Calu3 (cell line): ENCODE results near the gene GHRHR. TPM values are rescaled to one million over a fixed set of nuclear protein-coding genes. Genes with fewer than 3 reads are reported as not detected.

Source experiments
- BruUV-seq: library from RNA; stranded (reverse); fragments of 400-500 nt; replicated peaks from 2 replicates; lab custom pipeline; 2021; lab: Mats Ljungman, UMichigan
- CTCF ChIA-PET: fragments of 300-600 bp; sonication (Branson Sonifier 250); formaldehyde crosslinking; loops from one replicate; lab custom pipeline; 2022; ENCODE audit warnings: antibody characterized with exemption; lab: Charles Lee
- DNase-seq: peaks from one replicate; pipeline ENCODE4 v3.0.0; 2022
- H3K27ac Mint-ChIP-seq: one replicate; pipeline ENCODE4 v1.8.0; 2022; ENCODE audit warnings: mixed read lengths; ENCODE audit not compliant: unreplicated experiment
- H3K27me3 Mint-ChIP-seq: one replicate; pipeline ENCODE4 v1.8.0; 2022; ENCODE audit warnings: mixed read lengths; ENCODE audit not compliant: unreplicated experiment
- H3K36me3 Mint-ChIP-seq: one replicate; pipeline ENCODE4 v1.8.0; 2022; ENCODE audit warnings: mild to moderate bottlenecking, moderate library complexity, mixed read lengths; ENCODE audit not compliant: insufficient read depth, unreplicated experiment
- H3K4me1 Mint-ChIP-seq: one replicate; pipeline ENCODE4 v1.8.0; 2022; ENCODE audit warnings: mild to moderate bottlenecking, low read depth, mixed read lengths; ENCODE audit not compliant: unreplicated experiment
- H3K4me3 Mint-ChIP-seq: one replicate; pipeline ENCODE4 v1.8.0; 2022; ENCODE audit warnings: mild to moderate bottlenecking, low read depth, moderate library complexity, mixed read lengths; ENCODE audit not compliant: unreplicated experiment
- H3K9me3 Mint-ChIP-seq: one replicate; pipeline ENCODE4 v1.8.0; 2022; ENCODE audit warnings: low read depth, mixed read lengths; ENCODE audit not compliant: unreplicated experiment
- CTCF ChIP-seq: fragments of 200-600 bp; IDR thresholded peaks from one replicate; pipeline ENCODE4 v1.8.0; 2022; ENCODE audit warnings: antibody characterized with exemption; ENCODE audit not compliant: unreplicated experiment
- intact Hi-C: fragments of 100-400 bp; cut with micrococcal nuclease; formaldehyde crosslinking; loops from one replicate; pipeline ENCODE4 v1.10.0; 2022; ENCODE audit not compliant: unreplicated experiment
- total RNA-seq: library from RNA; stranded (reverse); gene quantifications from 2 replicates; pipeline ENCODE4 v1.2.3, GENCODE V29; 2022

Gene GHRHR
- total RNA-seq, 1 experiment from 2014 or later: not detected

- no peak for TF ChIP-seq CTCF
- intact Hi-C loops: no loop called here
- no peak overlapping the region for H3K27ac Mint-ChIP-seq
These were observed 36.5 kb downstream of the GHRHR start for GRCh38 chr7:31000161-31000693.

DNA sequence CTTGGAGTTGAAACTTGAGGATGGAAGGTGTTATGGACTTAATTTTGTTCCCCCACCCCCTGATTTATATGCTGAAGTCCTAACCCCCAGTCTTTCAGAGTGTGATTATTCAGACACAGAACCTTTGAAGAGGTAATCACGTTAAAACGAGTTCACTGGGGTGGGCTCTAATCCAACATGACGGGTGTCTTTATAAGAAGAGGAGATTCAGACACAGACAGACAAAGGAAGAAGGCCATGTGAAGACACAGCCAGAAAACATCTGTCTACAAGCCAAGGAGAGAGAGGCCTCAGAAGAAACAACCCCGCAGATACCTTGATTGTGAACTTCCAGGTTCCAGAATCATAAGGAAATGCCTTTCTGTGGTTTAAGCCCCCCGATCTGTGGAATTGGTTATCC is 37.0 kb downstream of the GHRHR start:
- no TSS peak for BruUV-seq
- Mint-ChIP-seq H3K9me3 (no peaks in the 10 kb centered on the region), H3K36me3 (no peaks in the 10 kb centered on the region), H3K4me3 (no peak overlapping the region), H3K27me3 (peaks cover 96% of the 10 kb centered on the region), H3K27ac (no peak overlapping the region), H3K4me1 (no peaks in the 10 kb centered on the region)
- CTCF ChIA-PET: no interaction called here
- intact Hi-C loops: no loop called here
- DNase-seq: no peak
- no peak for TF ChIP-seq CTCF

More at GRCh38 chr7:31000161-31000693, 36.5 kb downstream of the GHRHR start:
- no peak for DNase-seq
- no peaks in the 10 kb centered on the region for H3K36me3 Mint-ChIP-seq
- BruUV-seq: no TSS peak
- peaks cover 90% of the 10 kb centered on the region for H3K27me3 Mint-ChIP-seq
- H3K9me3 Mint-ChIP-seq: no peaks in the 10 kb centered on the region
- no peaks in the 10 kb centered on the region for H3K4me1 Mint-ChIP-seq
- no peak overlapping the region for H3K4me3 Mint-ChIP-seq
- CTCF ChIA-PET: no interaction called here

GRCh38 chr7:31002256-31002655 is 38.5 kb downstream of the GHRHR start:
- CTCF ChIA-PET: interaction anchor here (1.2 kb wide), 1 partner anchor 12 kb away, joined by 3 read pairs; no protein-coding TSS in a partner anchor
- BruUV-seq: no TSS peak
- TF ChIP-seq CTCF: no peak
- Mint-ChIP-seq H3K9me3 (no peaks in the 10 kb centered on the region), H3K4me3 (no peak overlapping the region), H3K36me3 (no peaks in the 10 kb centered on the region), H3K27me3 (peaks cover 100% of the 10 kb centered on the region), H3K27ac (no peak overlapping the region), H3K4me1 (no peaks in the 10 kb centered on the region)
- DNase-seq: no peak
- intact Hi-C loops: no loop called here

DNA sequence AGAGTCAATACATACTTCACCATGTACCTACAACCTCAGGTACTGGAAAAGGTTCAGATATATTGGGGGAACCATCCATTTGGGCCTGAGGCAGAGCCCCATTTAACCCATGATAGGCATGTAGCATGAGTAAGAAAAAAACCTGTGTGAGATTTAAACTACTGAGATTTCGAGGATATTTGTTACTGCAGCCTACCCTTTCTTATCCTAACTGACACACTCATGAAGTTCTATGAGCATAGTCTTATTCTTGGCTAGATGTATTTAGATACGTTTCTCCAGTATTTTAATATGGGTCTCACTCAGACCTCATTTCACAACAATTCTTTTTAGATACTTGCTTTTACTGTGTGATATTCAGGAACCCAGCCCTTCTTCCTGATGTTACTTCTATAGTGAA is 39.3 kb downstream of the GHRHR start:
- DNase-seq: no peak
- H3K36me3 Mint-ChIP-seq: no peaks in the 10 kb centered on the region
- no peak overlapping the region for H3K4me3 Mint-ChIP-seq
- TF ChIP-seq CTCF: no peak
- no TSS peak for BruUV-seq
- intact Hi-C loops: no loop called here
- H3K27me3 Mint-ChIP-seq: peaks cover 100% of the 10 kb centered on the region
- H3K4me1 Mint-ChIP-seq: no peaks in the 10 kb centered on the region
- H3K27ac Mint-ChIP-seq: no peak overlapping the region
- CTCF ChIA-PET: interaction anchor here (0.7 kb wide), 1 partner anchor 19 kb away, joined by 3 read pairs; no protein-coding TSS in a partner anchor
- no peaks in the 10 kb centered on the region for H3K9me3 Mint-ChIP-seq
